SKM-1 treated with dmso at 0.1 percent for 144 hours (cell line): ENCODE results near the gene ADAMTS1.

Experiments
- DNase-seq: peaks from one replicate; lab custom pipeline; 2025; ENCODE audit not compliant: unreplicated experiment; lab: John Stamatoyannopoulos, UW

Gene ADAMTS1

DNA sequence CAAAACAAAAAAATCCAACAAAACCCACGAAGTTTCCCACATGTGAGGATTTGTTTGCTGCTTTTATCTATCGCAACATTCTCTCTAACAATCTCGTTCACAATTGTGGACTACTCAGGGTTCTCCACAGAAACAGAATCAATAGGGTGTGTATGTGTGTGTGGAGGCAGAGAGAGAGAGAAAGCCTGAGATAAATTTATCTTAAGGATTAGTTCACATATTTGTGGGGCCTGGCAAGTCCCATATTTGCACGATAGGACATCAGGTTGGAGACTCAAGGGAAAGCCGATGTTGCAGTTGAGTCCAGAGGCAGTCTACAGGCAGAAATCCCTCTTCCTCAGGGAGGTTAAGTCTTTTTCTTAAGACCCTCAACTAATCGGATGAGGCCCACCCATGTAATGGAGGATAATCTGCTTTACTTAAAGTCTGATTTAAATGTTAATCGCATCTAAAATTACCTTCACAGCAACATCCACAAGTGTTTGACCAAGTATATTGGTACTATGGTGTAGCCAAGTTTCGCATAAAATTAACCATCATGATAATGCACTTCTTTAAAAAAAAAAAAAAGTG, 31.7 kb downstream of the ADAMTS1 start:
- no peak for DNase-seq

GRCh38 chr21:26812173-26812572, 33.0 kb downstream of the ADAMTS1 start:
- DNase-seq = no peak

- no peak for DNase-seq
Observed at GRCh38 chr21:26811482-26811881, 33.7 kb downstream of the ADAMTS1 start.

- DNase-seq = no peak
Observed at GRCh38 chr21:26810676-26811415, 34.4 kb downstream of the ADAMTS1 start.

GRCh38 chr21:26810266-26810665, 34.9 kb downstream of the ADAMTS1 start:
- no peak for DNase-seq

GRCh38 chr21:26809745-26810144, 35.5 kb downstream of the ADAMTS1 start:
- DNase-seq = no peak

DNA sequence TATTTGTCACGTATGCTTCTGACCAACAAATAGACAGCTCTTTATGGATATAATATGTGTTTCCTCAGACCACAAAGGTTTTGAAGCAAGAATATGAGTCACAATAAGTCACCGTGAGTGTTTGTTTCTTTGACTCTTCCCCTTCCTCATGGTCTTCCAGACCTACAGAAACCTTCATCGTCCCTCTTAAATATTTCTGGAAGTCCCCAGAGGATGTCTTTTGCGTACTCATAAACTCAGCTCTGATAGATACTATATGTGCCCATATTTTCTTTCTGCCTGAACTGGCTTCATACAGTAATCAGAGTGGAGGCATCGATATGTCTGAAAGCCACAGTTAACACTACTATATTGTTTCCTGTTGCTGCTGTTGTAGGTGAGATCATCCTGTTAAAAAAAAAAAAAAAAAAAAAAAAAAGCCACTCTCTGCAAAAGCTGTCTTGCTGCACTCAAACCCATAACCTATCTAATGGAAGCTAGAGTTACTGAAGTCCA, 38.4 kb downstream of the ADAMTS1 start:
- no peak for DNase-seq

DNA sequence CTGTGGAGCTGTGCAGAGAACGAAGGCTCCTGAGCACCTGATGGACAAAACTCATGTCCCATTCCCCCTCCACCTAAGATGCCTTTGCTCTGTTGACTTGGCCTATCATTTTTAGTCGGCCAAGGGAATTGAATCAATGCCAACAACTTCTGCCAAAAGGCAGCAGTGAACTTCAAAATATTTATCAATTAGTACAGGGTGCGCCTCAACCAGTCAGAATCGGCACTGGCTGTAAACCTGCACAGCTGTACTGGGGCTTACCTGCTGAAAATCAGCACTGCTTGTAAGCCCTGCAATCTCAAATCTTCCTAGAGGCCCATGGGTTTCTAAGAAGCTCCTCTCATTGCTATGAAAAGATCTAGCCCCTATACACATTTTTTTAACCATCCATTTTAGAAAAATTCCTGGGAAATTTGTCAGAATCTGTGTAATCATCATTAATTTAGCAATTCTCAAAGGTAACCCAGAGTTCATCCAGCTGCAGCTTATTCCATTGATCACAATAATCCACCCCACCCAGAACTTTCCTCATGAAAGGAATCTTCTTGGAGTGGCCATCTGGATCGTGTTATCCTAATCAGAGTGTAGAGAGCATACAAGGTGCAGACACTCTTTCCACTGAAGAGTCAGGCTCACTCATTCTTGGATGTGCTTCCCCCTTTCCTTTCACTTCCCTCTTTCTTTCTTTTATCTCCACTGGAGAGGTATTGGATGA, 40.2 kb downstream of the ADAMTS1 start:
- DNase-seq = no peak

DNA sequence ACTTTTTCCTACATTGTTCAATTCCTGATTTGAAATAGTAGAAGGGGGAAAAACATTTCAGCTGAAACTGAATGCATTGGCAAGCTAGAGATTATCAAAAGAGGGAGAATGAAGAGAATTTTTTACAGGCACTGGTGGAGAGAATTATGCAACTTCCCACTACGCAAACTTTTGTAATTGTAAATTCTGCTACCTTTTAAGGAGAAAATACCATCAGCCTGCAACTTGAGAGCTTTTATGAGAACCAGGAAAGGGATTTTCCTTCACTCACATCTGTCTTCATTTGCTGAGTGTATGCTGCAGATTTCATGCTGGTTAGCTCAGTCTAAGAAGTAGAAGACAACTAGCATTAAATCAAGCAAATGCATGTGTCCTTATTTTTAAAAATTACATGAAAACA, 43.7 kb downstream of the ADAMTS1 start:
- DNase-seq = peak; percentile 2

DNA sequence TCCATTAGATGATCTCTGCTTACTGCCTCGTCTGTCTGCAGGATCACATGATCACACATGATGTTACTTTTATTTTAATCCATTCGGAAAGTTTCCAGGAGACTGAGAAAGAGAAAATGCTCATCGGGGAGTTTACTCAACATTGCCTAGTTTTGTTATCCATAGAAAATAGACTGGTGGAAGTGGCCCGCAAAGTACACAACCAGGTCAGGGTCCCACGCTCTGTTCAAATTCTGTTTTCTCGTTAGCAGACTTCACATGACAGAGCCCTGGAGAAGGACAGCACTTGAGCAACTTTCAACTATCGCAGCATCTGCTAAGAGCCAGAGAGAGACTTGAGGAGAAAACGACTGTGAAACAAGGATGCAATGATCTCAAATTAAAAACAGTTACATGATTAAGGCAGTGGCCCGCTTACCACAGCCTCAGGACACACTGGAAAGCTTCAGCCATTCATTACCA, 44.2 kb downstream of the ADAMTS1 start:
- no peak for DNase-seq

DNA sequence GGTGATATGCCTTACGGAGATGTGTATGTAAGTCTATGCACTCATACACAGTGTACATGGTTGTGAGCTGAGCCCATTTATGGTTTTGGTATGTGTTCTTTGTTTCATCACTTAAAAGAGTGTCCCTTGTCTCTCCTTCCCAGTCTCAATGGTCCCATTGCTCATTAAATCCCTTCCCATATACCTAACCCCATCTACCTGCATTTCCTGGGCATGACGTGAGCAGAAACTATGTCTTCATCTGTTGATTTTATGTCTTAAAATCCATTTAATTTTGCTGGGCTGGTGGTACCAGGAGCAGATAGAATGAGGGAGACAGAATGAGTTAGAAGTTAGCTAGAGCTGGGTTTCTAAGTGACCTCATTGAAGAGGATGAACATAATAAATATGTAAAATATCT, 44.8 kb downstream of the ADAMTS1 start:
- no peak for DNase-seq

DNA sequence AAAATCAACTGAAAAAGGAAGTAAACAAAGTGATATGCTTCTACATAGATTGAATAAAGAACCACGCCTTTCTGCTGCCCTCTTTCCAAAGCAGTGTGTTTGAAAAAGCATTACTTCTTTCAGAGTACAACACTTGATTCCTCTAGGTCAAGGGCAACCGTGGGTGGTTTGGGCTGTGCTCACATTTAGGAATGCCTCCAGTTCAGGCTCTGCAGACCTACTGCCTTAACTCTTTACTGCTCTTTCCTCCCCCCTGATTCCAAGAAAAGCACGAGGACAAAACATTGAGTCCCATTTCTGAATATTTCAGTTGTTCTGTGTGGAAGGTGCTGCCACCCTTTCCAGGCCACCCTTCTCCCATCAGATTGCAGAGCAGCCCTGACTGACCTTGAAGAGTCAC, 45.2 kb downstream of the ADAMTS1 start:
- no peak for DNase-seq

DNA sequence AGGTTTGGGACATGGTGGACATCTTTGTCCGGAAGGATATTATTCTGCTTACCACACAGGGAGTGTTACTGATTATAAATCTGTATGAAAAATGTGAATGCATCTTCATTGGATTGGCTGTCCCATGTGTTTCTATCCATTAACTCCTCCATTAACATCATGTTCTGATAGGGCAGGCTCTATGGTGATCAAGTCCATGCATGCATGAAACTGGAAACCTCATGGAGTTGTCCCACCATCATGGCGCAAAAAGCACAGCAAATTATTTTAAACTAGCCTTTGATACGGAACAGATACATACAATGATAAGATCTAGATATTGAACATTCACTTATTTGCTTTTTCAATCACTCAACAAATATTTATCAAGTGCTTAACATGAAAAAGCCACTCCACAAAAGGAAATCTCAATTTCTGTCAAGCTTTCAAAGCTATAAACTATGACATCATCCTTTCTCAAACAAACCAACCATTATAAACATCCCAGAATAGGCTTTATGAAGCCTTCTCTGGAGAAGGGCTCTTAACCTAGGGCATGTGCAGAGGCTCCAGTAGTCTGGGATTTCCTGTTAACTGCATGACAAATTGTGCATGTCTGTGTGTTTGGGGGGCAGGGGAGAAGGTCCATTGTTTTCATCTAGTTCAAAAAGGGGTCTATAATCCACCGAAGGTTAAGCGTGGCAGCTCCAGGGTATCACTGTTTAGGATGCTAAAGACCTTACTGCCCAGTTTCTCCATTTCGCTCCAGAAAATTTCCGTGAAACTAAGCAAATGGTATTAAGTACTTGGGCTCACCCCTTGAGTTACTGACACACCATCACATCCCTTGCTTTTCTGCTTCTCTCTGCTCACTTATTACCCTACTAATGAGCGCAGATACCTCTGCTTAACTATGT, 46.1 kb downstream of the ADAMTS1 start:
- no peak for DNase-seq

DNA sequence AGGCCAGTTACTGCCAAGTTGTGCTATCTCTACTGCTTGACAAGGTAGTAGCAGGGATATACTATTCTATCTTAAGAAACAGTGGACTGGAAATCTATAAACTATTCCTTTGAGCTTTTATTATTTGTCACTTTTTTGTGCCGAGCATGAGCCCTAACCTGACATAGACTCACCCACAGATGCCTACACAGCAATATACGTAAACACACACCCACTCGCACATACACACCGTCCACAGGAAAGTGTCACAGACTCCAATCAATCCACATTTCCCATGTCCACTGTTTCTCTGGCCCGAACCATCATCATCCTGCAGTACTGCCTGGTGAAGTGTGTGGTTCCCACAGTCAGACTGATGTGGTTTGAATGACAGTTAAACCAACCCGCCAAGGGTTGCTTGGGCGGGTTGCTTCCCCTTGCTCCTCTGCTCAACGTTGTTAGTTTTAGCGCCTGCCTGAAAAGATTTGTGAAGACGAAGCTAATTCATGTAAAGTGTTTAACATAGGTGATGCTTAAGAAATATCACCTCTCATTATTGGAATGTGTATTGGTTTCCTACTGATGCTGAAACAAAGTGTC, 47.2 kb downstream of the ADAMTS1 start:
- DNase-seq = no peak

- no peak for DNase-seq
Observed at GRCh38 chr21:26795866-26796329, 49.3 kb downstream of the ADAMTS1 start.

DNA sequence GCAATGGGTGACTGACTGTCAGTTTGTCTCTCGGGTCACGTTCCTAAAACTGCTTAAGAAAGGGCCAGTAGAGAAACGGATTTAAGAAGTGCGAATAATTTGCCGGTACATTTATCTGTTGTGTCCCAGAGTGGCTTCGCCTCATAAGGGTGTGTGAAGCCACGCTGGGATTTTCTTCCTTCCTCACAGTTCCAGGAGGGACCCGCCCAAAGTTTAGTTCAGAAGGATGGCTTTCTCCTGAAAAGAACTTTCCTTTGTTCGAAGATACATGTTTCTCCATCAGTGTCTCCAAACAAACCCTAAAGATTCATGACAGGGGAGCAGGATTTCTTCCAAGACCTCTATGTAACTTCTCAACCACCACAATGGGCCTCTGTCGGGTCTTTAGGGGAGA, 49.8 kb downstream of the ADAMTS1 start:
- no peak for DNase-seq

GRCh38 chr21:26794597-26795411, 50.4 kb downstream of the ADAMTS1 start:
- DNase-seq = no peak

GRCh38 chr21:26790296-26790695, 54.9 kb downstream of the ADAMTS1 start:
- DNase-seq = no peak

GRCh38 chr21:26788790-26789189, 56.4 kb downstream of the ADAMTS1 start:
- DNase-seq = no peak
